ENCODE measurements around the gene ABCA12.

The ABCA12 gene

DNA sequence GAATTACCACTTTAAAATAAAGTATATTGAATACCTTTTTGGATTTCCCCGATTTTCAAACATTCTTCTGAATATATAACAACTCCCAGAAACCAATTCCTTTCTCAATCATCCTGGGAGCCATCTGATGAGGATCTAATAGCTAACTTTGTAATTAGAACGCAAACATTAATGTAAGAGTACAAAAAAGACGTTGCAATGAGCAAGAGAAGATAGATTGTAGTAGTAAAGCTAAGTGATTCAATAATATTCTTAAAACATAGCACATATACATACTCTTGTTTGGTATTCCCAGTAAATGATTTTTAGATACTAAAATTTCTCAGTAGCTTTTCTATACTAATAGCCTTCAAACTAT is 1.1 kb downstream of the ABCA12 start:
- H3K4me2 ChIP-seq (ENCODE audit: low read depth, low read length, poor library complexity, severe bottlenecking) = no peak overlapping the region
- TF ChIP-seq, protein P1, sequence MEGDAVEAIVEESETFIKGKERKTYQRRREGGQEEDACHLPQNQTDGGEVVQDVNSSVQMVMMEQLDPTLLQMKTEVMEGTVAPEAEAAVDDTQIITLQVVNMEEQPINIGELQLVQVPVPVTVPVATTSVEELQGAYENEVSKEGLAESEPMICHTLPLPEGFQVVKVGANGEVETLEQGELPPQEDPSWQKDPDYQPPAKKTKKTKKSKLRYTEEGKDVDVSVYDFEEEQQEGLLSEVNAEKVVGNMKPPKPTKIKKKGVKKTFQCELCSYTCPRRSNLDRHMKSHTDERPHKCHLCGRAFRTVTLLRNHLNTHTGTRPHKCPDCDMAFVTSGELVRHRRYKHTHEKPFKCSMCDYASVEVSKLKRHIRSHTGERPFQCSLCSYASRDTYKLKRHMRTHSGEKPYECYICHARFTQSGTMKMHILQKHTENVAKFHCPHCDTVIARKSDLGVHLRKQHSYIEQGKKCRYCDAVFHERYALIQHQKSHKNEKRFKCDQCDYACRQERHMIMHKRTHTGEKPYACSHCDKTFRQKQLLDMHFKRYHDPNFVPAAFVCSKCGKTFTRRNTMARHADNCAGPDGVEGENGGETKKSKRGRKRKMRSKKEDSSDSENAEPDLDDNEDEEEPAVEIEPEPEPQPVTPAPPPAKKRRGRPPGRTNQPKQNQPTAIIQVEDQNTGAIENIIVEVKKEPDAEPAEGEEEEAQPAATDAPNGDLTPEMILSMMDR (conservative IDR thresholded peaks at IDR 0.05; ENCODE audit: low read length) = no peak
- TF ChIP-seq EZH2phosphoT487 (IDR thresholded peaks at IDR 0.05; ENCODE audit: borderline replicate concordance) = no peak
- no peaks in the 10 kb centered on the region for H3K27me3 ChIP-seq (ENCODE audit: insufficient read depth, low read length, poor library complexity, severe bottlenecking)
- no peak overlapping the region for H2AFZ ChIP-seq (ENCODE audit: low read length)
- H3K79me2 ChIP-seq (ENCODE audit: insufficient read depth, low read length) = no peaks in the 10 kb centered on the region
- no peaks in the 10 kb centered on the region for H3K9me2 ChIP-seq (replicated peaks; ENCODE audit: low read depth, low read length)
- H3K4me1 ChIP-seq (ENCODE audit: insufficient read depth, low read length, poor library complexity, severe bottlenecking) = no peaks in the 10 kb centered on the region
- H3K9ac ChIP-seq (ENCODE audit: low read depth, low read length, poor library complexity, severe bottlenecking) = no peak overlapping the region
- no peaks in the 10 kb centered on the region for H3K9me3 ChIP-seq (ENCODE audit: insufficient read depth, low read depth, low read length)
- no peaks in the 10 kb centered on the region for H3F3A ChIP-seq (ENCODE audit: low read depth)
- no peaks in the 10 kb centered on the region for H4K20me1 ChIP-seq (ENCODE audit: insufficient read depth, low read length, poor library complexity, severe bottlenecking)
- no peak overlapping the region for H3K4me3 ChIP-seq (ENCODE audit: low read length, poor library complexity, severe bottlenecking)
- H3K36me3 ChIP-seq (ENCODE audit: insufficient read depth, low read length) = no peaks in the 10 kb centered on the region

- H3K9ac ChIP-seq (ENCODE audit: low read depth, low read length, poor library complexity, severe bottlenecking) = no peak overlapping the region
- H3K27me3 ChIP-seq (ENCODE audit: insufficient read depth, low read length, poor library complexity, severe bottlenecking) = no peaks in the 10 kb centered on the region
- H3K4me2 ChIP-seq (ENCODE audit: low read depth, low read length, poor library complexity, severe bottlenecking) = no peak overlapping the region
- no peak overlapping the region for H2AFZ ChIP-seq (ENCODE audit: low read length)
- no peak overlapping the region for H3K4me3 ChIP-seq (ENCODE audit: low read length, poor library complexity, severe bottlenecking)
- H3K36me3 ChIP-seq (ENCODE audit: insufficient read depth, low read length) = no peaks in the 10 kb centered on the region
- no peak for TF ChIP-seq EZH2phosphoT487 (IDR thresholded peaks at IDR 0.05; ENCODE audit: borderline replicate concordance)
- TF ChIP-seq, protein P1 (conservative IDR thresholded peaks at IDR 0.05; ENCODE audit: low read length) = no peak
- H3K9me2 ChIP-seq (replicated peaks; ENCODE audit: low read depth, low read length) = no peaks in the 10 kb centered on the region
- no peaks in the 10 kb centered on the region for H3K79me2 ChIP-seq (ENCODE audit: insufficient read depth, low read length)
- H3K9me3 ChIP-seq (ENCODE audit: insufficient read depth, low read depth, low read length) = no peaks in the 10 kb centered on the region
- H4K20me1 ChIP-seq (ENCODE audit: insufficient read depth, low read length, poor library complexity, severe bottlenecking) = no peaks in the 10 kb centered on the region
- no peaks in the 10 kb centered on the region for H3F3A ChIP-seq (ENCODE audit: low read depth)
- no peaks in the 10 kb centered on the region for H3K4me1 ChIP-seq (ENCODE audit: insufficient read depth, low read length, poor library complexity, severe bottlenecking)
Measured at GRCh38 chr2:215136669-215137328, 1.6 kb downstream of the ABCA12 start.

- no peaks in the 10 kb centered on the region for H3F3A ChIP-seq (ENCODE audit: low read depth)
- 0 out of 2 replicates have a peak, but pooled peaks cover 5% of the 10 kb centered on the region for H3K9me3 ChIP-seq (ENCODE audit: insufficient read depth, low read depth, low read length)
- no peak overlapping the region for H3K4me3 ChIP-seq (ENCODE audit: low read length, poor library complexity, severe bottlenecking)
- no peaks in the 10 kb centered on the region for H3K27me3 ChIP-seq (ENCODE audit: insufficient read depth, low read length, poor library complexity, severe bottlenecking)
- H3K4me1 ChIP-seq (ENCODE audit: insufficient read depth, low read length, poor library complexity, severe bottlenecking) = no peaks in the 10 kb centered on the region
- no peaks in the 10 kb centered on the region for H3K36me3 ChIP-seq (ENCODE audit: insufficient read depth, low read length)
- H3K9me2 ChIP-seq (replicated peaks; ENCODE audit: low read depth, low read length) = no peaks in the 10 kb centered on the region
- H3K79me2 ChIP-seq (ENCODE audit: insufficient read depth, low read length) = no peaks in the 10 kb centered on the region
- H2AFZ ChIP-seq (ENCODE audit: low read length) = no peak overlapping the region
- no peak for TF ChIP-seq EZH2phosphoT487 (IDR thresholded peaks at IDR 0.05; ENCODE audit: borderline replicate concordance)
- TF ChIP-seq, protein P1 (conservative IDR thresholded peaks at IDR 0.05; ENCODE audit: low read length) = no peak
- no peaks in the 10 kb centered on the region for H4K20me1 ChIP-seq (ENCODE audit: insufficient read depth, low read length, poor library complexity, severe bottlenecking)
- no peak overlapping the region for H3K9ac ChIP-seq (ENCODE audit: low read depth, low read length, poor library complexity, severe bottlenecking)
- H3K4me2 ChIP-seq (ENCODE audit: low read depth, low read length, poor library complexity, severe bottlenecking) = no peak overlapping the region
Measured at GRCh38 chr2:215120401-215120800, 18.0 kb downstream of the ABCA12 start.
